GM19025 (cell line): Measurements from ENCODE around the gene CIRBP.

Experiments used
- ATAC-seq: cut with Tn5 transposase; IDR thresholded peaks from one replicate; pipeline ENCODE4 v1.9.1; 2021; ENCODE audit warnings: mild to moderate bottlenecking, low read depth, moderate library complexity; ENCODE audit not compliant: unreplicated experiment

Gene CIRBP

GRCh38 chr19:1269065-1269477 is at the start of gene CIRBP:
Gene CIRBP, plus strand, starts transcription at chr19:1269332. Its CDS starts 1,602 bp downstream, at chr19:1270934.
- ATAC-seq: peak; percentile 60

- ATAC-seq: no peak
Observed at GRCh38 chr19:1219786-1220476, 49.2 kb upstream of the CIRBP start.

GRCh38 chr19:1220477-1220930 is 48.6 kb upstream of the CIRBP start:
- ATAC-seq: no peak

GRCh38 chr19:1220976-1221903 is 47.9 kb upstream of the CIRBP start:
- no peak for ATAC-seq

GRCh38 chr19:1221904-1222255 is 47.3 kb upstream of the CIRBP start:
- ATAC-seq: no peak

GRCh38 chr19:1222394-1222793 is 46.7 kb upstream of the CIRBP start:
- ATAC-seq: no peak

GRCh38 chr19:1223018-1223855 is 45.9 kb upstream of the CIRBP start:
- ATAC-seq: no peak

GRCh38 chr19:1224047-1224825 is 44.9 kb upstream of the CIRBP start:
- ATAC-seq: no peak

- no peak for ATAC-seq
Observed at GRCh38 chr19:1224847-1225246, 44.3 kb upstream of the CIRBP start.

GRCh38 chr19:1225440-1226226 is 43.5 kb upstream of the CIRBP start:
- ATAC-seq: no peak

- ATAC-seq: no peak
Observed at GRCh38 chr19:1226227-1226518, 43.0 kb upstream of the CIRBP start.

- ATAC-seq: no peak
Observed at GRCh38 chr19:1226522-1227303, 42.4 kb upstream of the CIRBP start.

GRCh38 chr19:1227304-1228054 is 41.7 kb upstream of the CIRBP start:
- no peak for ATAC-seq

- ATAC-seq: no peak
Observed at GRCh38 chr19:1228161-1228957, 40.8 kb upstream of the CIRBP start.

GRCh38 chr19:1229056-1229923 is 39.8 kb upstream of the CIRBP start:
- ATAC-seq: no peak
